ENCODE data around the gene OS9.

OS9 gene

GRCh38 chr12:57756406-57757341 lies 62.7 kb downstream of the OS9 start:
- 2 to 3% methylated on average over 10 to 11 of the region's 22 CpGs for WGBS, 2 experiments (ENCODE audit: insufficient coverage in 2 of 2)
- H3K36me3 ChIP-seq (ENCODE audit: control insufficient read depth, insufficient read depth, low read length) = no peaks in the 10 kb centered on the region
- H3K27ac ChIP-seq (ENCODE audit: low read depth, low read length, severe bottlenecking) = no peak overlapping the region
- peaks cover 8% of the 10 kb centered on the region for H3K4me1 ChIP-seq (ENCODE audit: control insufficient read depth, insufficient read depth, low read length, poor library complexity, severe bottlenecking)
- peak overlapping the region; percentile 44 for H3K4me3 ChIP-seq (ENCODE audit: extremely low read depth, insufficient read depth, low read length, poor library complexity, severe bottlenecking)
- no peaks in the 10 kb centered on the region for H3K9me3 ChIP-seq (ENCODE audit: control insufficient read depth, low read length)

GRCh38 chr12:57757771-57758170 lies 63.8 kb downstream of the OS9 start:
- Histone ChIP-seq H3K36me3 (ENCODE audit: control insufficient read depth, insufficient read depth, low read length) (no peaks in the 10 kb centered on the region), H3K4me3 (ENCODE audit: extremely low read depth, insufficient read depth, low read length, poor library complexity, severe bottlenecking) (no peak overlapping the region), H3K27ac (ENCODE audit: low read depth, low read length, severe bottlenecking) (no peak overlapping the region), H3K4me1 (ENCODE audit: control insufficient read depth, insufficient read depth, low read length, poor library complexity, severe bottlenecking) (peaks cover 8% of the 10 kb centered on the region), H3K9me3 (ENCODE audit: control insufficient read depth, low read length) (no peaks in the 10 kb centered on the region)
- 83 to 89% methylated on average over 3 of the region's 4 CpGs for WGBS, 2 experiments (ENCODE audit: insufficient coverage in 2 of 2)

GRCh38 chr12:57758552-57759359 lies 64.8 kb downstream of the OS9 start:
- H3K27ac ChIP-seq (ENCODE audit: low read depth, low read length, severe bottlenecking) = no peak overlapping the region
- H3K36me3 ChIP-seq (ENCODE audit: control insufficient read depth, insufficient read depth, low read length) = no peaks in the 10 kb centered on the region
- no peak overlapping the region for H3K4me3 ChIP-seq (ENCODE audit: extremely low read depth, insufficient read depth, low read length, poor library complexity, severe bottlenecking)
- H3K9me3 ChIP-seq (ENCODE audit: control insufficient read depth, low read length) = no peaks in the 10 kb centered on the region
- H3K4me1 ChIP-seq (ENCODE audit: control insufficient read depth, insufficient read depth, low read length, poor library complexity, severe bottlenecking) = peaks cover 8% of the 10 kb centered on the region
- 86 to 91% methylated on average over 17 to 19 of the region's 25 CpGs for WGBS, 2 experiments (ENCODE audit: insufficient coverage in 2 of 2)

GRCh38 chr12:57759360-57759980 lies 65.5 kb downstream of the OS9 start:
- Histone ChIP-seq H3K36me3 (ENCODE audit: control insufficient read depth, insufficient read depth, low read length) (no peaks in the 10 kb centered on the region), H3K27ac (ENCODE audit: low read depth, low read length, severe bottlenecking) (no peak overlapping the region), H3K4me1 (ENCODE audit: control insufficient read depth, insufficient read depth, low read length, poor library complexity, severe bottlenecking) (peaks cover 3% of the 10 kb centered on the region), H3K4me3 (ENCODE audit: extremely low read depth, insufficient read depth, low read length, poor library complexity, severe bottlenecking) (no peak overlapping the region), H3K9me3 (ENCODE audit: control insufficient read depth, low read length) (no peaks in the 10 kb centered on the region)
- WGBS, 2 experiments (ENCODE audit: insufficient coverage in 2 of 2) = 31 to 36% methylated on average over 2 to 3 of the region's 3 CpGs

GRCh38 chr12:57760347-57760982 lies 66.5 kb downstream of the OS9 start:
- H3K36me3 ChIP-seq (ENCODE audit: control insufficient read depth, insufficient read depth, low read length) = no peaks in the 10 kb centered on the region
- no peak overlapping the region for H3K4me3 ChIP-seq (ENCODE audit: extremely low read depth, insufficient read depth, low read length, poor library complexity, severe bottlenecking)
- WGBS, 2 experiments (ENCODE audit: insufficient coverage in 2 of 2) = 92% methylated on average over 1 of the region's 3 CpGs; no CpG with 5 or more reads in 1 of the 2 experiments
- H3K27ac ChIP-seq (ENCODE audit: low read depth, low read length, severe bottlenecking) = no peak overlapping the region
- peaks cover 3% of the 10 kb centered on the region for H3K4me1 ChIP-seq (ENCODE audit: control insufficient read depth, insufficient read depth, low read length, poor library complexity, severe bottlenecking)
- no peaks in the 10 kb centered on the region for H3K9me3 ChIP-seq (ENCODE audit: control insufficient read depth, low read length)

- H3K27ac ChIP-seq (ENCODE audit: low read depth, low read length, severe bottlenecking) = no peak overlapping the region
- H3K4me3 ChIP-seq (ENCODE audit: extremely low read depth, insufficient read depth, low read length, poor library complexity, severe bottlenecking) = no peak overlapping the region
- H3K9me3 ChIP-seq (ENCODE audit: control insufficient read depth, low read length) = no peaks in the 10 kb centered on the region
- H3K36me3 ChIP-seq (ENCODE audit: control insufficient read depth, insufficient read depth, low read length) = no peaks in the 10 kb centered on the region
- peaks cover 7% of the 10 kb centered on the region for H3K4me1 ChIP-seq (ENCODE audit: control insufficient read depth, insufficient read depth, low read length, poor library complexity, severe bottlenecking)
- WGBS, 2 experiments (ENCODE audit: insufficient coverage in 2 of 2) = 80% methylated on average over 3 to 4 of the region's 4 CpGs
These were observed 67.6 kb downstream of the OS9 start for GRCh38 chr12:57761391-57761998.

GRCh38 chr12:57762463-57762862 lies 68.5 kb downstream of the OS9 start:
- Histone ChIP-seq H3K4me1 (ENCODE audit: control insufficient read depth, insufficient read depth, low read length, poor library complexity, severe bottlenecking) (peaks cover 10% of the 10 kb centered on the region), H3K4me3 (ENCODE audit: extremely low read depth, insufficient read depth, low read length, poor library complexity, severe bottlenecking) (no peak overlapping the region), H3K27ac (ENCODE audit: low read depth, low read length, severe bottlenecking) (no peak overlapping the region), H3K36me3 (ENCODE audit: control insufficient read depth, insufficient read depth, low read length) (no peaks in the 10 kb centered on the region), H3K9me3 (ENCODE audit: control insufficient read depth, low read length) (no peaks in the 10 kb centered on the region)
- 85 to 93% methylated on average over 2 of the region's 2 CpGs for WGBS, 2 experiments (ENCODE audit: insufficient coverage in 2 of 2)

GRCh38 chr12:57763881-57764661 lies 70.1 kb downstream of the OS9 start:
- H3K36me3 ChIP-seq (ENCODE audit: control insufficient read depth, insufficient read depth, low read length) = peaks cover 9% of the 10 kb centered on the region

GRCh38 chr12:57764662-57765002 lies 70.7 kb downstream of the OS9 start:
- peaks cover 15% of the 10 kb centered on the region for H3K36me3 ChIP-seq (ENCODE audit: control insufficient read depth, insufficient read depth, low read length)
- 23 to 29% methylated on average over 16 of the region's 17 CpGs for WGBS, 2 experiments (ENCODE audit: insufficient coverage in 2 of 2)
- H3K4me1 ChIP-seq (ENCODE audit: control insufficient read depth, insufficient read depth, low read length, poor library complexity, severe bottlenecking) = peaks cover 10% of the 10 kb centered on the region
- H3K4me3 ChIP-seq (ENCODE audit: extremely low read depth, insufficient read depth, low read length, poor library complexity, severe bottlenecking) = peak overlapping the region; percentile 9
- no peaks in the 10 kb centered on the region for H3K9me3 ChIP-seq (ENCODE audit: control insufficient read depth, low read length)
- H3K27ac ChIP-seq (ENCODE audit: low read depth, low read length, severe bottlenecking) = no peak overlapping the region

More at GRCh38 chr12:57763881-57764661, 70.1 kb downstream of the OS9 start:
- Histone ChIP-seq H3K9me3 (ENCODE audit: control insufficient read depth, low read length) (no peaks in the 10 kb centered on the region), H3K27ac (ENCODE audit: low read depth, low read length, severe bottlenecking) (no peak overlapping the region), H3K4me1 (ENCODE audit: control insufficient read depth, insufficient read depth, low read length, poor library complexity, severe bottlenecking) (peaks cover 10% of the 10 kb centered on the region), H3K4me3 (ENCODE audit: extremely low read depth, insufficient read depth, low read length, poor library complexity, severe bottlenecking) (no peak overlapping the region)
- WGBS, 2 experiments (ENCODE audit: insufficient coverage in 2 of 2) = 75 to 86% methylated on average over 6 of the region's 6 CpGs
